Measurements from ENCODE around the gene ZNF280A.

DNA sequence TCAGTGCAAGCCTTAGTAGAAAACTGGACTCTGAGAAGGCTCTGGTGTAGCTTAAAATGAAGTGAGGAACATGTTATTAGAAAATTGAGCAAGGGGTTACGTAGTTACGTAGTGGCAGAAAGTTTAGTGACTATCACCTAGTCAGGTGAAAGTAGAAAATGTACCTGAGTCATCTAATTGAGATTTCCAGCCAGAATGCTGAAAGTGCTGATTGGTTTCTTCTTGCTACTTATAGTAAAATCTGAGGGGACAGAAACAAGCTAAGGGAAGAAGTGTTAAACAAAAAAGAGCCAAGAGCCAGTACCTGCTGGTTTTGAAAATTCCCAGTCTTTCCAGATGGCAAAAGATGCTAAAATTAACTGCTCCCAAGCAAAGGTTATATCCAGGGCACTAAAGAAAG, 41.0 kb downstream of the ZNF280A start:
- TF ChIP-seq POLR2A (IDR thresholded peaks at IDR 0.05) = no peak
- TF ChIP-seq CTCF (IDR thresholded peaks at IDR 0.05) = no peak
- no peak for TF ChIP-seq EP300 (IDR thresholded peaks at IDR 0.05)
